ENCODE data around the gene SAMD4A. TPM values are rescaled to one million over a fixed set of nuclear protein-coding genes. Genes with fewer than 3 reads are reported as not detected.
A peak's percentile ranks its signal among the peaks of the same experiment; 100 is the strongest.

SAMD4A gene
- total and polyA plus RNA-seq, 2 experiments from 2014 or later: 7.2 to 33.0 TPM

- TF ChIP-seq EZH2phosphoT487 (IDR thresholded peaks at IDR 0.05; ENCODE audit: insufficient read depth, low read depth) (no peak), EZH2 (IDR thresholded peaks at IDR 0.05; ENCODE audit: insufficient read depth, poor library complexity, severe bottlenecking) (no peak)
- Histone ChIP-seq H3K79me2 (ENCODE audit: insufficient read depth) (peaks cover 100% of the 10 kb centered on the region), H3K4me3 (peak overlapping the region; percentile 40), H4K20me1 (ENCODE audit: insufficient read depth) (0 out of 2 replicates have a peak, but pooled peaks cover 8% of the 10 kb centered on the region), H3K27ac (peak overlapping the region; percentile 59), H3K36me3 (ENCODE audit: low read depth) (no peaks in the 10 kb centered on the region), H3K9me2 (ENCODE audit: insufficient read depth) (no peaks in the 10 kb centered on the region), H3K4me1 (ENCODE audit: insufficient read depth) (peaks cover 52% of the 10 kb centered on the region), H3F3A (ENCODE audit: insufficient read depth) (peaks cover 27% of the 10 kb centered on the region), H3K27me3 (replicated peaks; ENCODE audit: insufficient read depth) (no peaks in the 10 kb centered on the region), H3K4me2 (ENCODE audit: unreplicated experiment) (peak overlapping the region; percentile 58), H3K9me3 (ENCODE audit: low read depth) (no peaks in the 10 kb centered on the region), H3K9ac (peak overlapping the region; percentile 25; the same call in 1 of the 2 replicates), H2AFZ (no peak overlapping the region)
- peak; percentile 83 for DNase-seq
- WGBS, 2 experiments (ENCODE audit: low coverage in 1 of 2, low lambda C conversion rate in 2 of 2, missing lambda C conversion rate in 2 of 2): 35 to 38% methylated on average over 5 of the region's 5 CpGs
- in situ Hi-C loops (cut with MboI): no loop called here
These were observed 58.2 kb downstream of the SAMD4A start for GRCh38 chr14:54625112-54625511.

DNA sequence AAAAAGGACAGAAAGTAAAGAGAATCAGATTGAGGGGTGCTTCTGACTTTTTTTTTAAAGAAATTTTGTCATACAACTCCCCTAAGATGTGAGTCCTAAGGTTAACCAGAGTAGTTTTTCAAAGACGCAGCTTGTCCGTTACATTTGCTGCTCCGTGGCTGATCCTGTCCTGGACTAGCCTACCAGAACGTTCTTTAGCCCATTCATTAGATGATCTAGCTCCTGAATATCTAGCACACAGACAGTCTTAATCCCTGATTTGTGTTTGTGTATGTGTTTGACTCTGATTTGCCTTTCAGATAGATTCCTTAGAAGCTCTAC lies 60.3 kb downstream of the SAMD4A start:
- Histone ChIP-seq H3F3A (ENCODE audit: insufficient read depth) (peaks cover 27% of the 10 kb centered on the region), H3K9ac (peak overlapping the region; percentile 76), H3K27me3 (replicated peaks; ENCODE audit: insufficient read depth) (no peaks in the 10 kb centered on the region), H3K79me2 (ENCODE audit: insufficient read depth) (peaks cover 99% of the 10 kb centered on the region), H3K4me2 (ENCODE audit: unreplicated experiment) (peak overlapping the region; percentile 78), H2AFZ (peak overlapping the region; percentile 23; the same call in 1 of the 2 replicates), H3K9me3 (ENCODE audit: low read depth) (no peaks in the 10 kb centered on the region), H3K36me3 (ENCODE audit: low read depth) (no peaks in the 10 kb centered on the region), H3K4me3 (peak overlapping the region; percentile 42), H4K20me1 (ENCODE audit: insufficient read depth) (0 out of 2 replicates have a peak, but pooled peaks cover 8% of the 10 kb centered on the region), H3K27ac (peak overlapping the region; percentile 88), H3K4me1 (ENCODE audit: insufficient read depth) (peaks cover 42% of the 10 kb centered on the region), H3K9me2 (ENCODE audit: insufficient read depth) (no peaks in the 10 kb centered on the region)
- no peak for DNase-seq
- in situ Hi-C loops (cut with MboI): no loop called here
- no peak for TF ChIP-seq EZH2phosphoT487 (IDR thresholded peaks at IDR 0.05; ENCODE audit: insufficient read depth, low read depth)
- TF ChIP-seq EZH2 (IDR thresholded peaks at IDR 0.05; ENCODE audit: insufficient read depth, poor library complexity, severe bottlenecking): no peak
- WGBS, 2 experiments (ENCODE audit: low coverage in 1 of 2, low lambda C conversion rate in 2 of 2, missing lambda C conversion rate in 2 of 2): 27 to 39% methylated on average over 4 of the region's 4 CpGs

DNA sequence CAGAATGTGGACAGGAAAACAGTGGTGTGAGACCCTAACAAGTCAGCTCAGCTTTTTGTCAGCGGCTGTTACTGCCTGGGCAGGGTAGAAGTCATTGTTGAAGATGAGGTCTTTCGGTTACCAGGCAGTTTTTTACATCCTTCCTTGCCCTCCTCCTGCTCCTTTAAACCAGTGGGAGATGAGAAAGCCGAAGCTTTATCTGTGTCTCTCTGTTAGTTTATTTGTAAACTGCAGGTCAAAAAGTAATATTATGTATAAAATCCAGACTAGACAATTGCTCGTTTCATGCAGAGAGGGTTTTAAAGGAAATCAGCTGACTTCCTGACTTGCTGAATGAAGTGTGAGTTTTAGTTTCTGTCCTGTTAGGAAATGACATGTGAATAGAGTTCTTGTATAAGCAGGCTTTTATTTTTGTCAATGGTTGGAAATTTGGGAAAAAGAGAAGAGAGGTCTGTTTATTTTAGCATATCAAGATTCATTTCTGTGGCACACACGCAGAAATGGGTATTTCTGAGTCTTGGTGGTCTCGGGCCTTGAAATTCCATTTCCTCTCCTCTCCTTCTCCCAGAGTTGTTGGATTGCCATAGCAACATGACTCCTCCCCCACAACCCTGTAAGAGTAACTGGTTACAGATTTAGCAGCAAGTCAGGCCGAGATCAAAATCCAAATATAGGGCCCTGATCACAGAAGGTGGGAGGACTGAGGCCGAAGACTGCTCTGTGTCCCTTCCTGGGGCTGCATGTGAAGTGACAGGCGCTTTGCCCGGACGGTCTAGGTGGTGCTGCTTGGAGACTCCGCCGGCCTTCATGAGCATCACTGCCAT lies 60.8 kb downstream of the SAMD4A start:
- Histone ChIP-seq H3F3A (ENCODE audit: insufficient read depth) (peaks cover 27% of the 10 kb centered on the region), H3K36me3 (ENCODE audit: low read depth) (no peaks in the 10 kb centered on the region), H3K4me1 (ENCODE audit: insufficient read depth) (peaks cover 38% of the 10 kb centered on the region), H3K9ac (peak overlapping the region; percentile 76), H3K27ac (peak overlapping the region; percentile 88), H3K4me2 (ENCODE audit: unreplicated experiment) (peak overlapping the region; percentile 78), H2AFZ (peak overlapping the region; percentile 23; the same call in 1 of the 2 replicates), H3K9me3 (ENCODE audit: low read depth) (no peaks in the 10 kb centered on the region), H3K27me3 (replicated peaks; ENCODE audit: insufficient read depth) (no peaks in the 10 kb centered on the region), H3K4me3 (peak overlapping the region; percentile 42), H3K79me2 (ENCODE audit: insufficient read depth) (peaks cover 99% of the 10 kb centered on the region), H3K9me2 (ENCODE audit: insufficient read depth) (no peaks in the 10 kb centered on the region), H4K20me1 (ENCODE audit: insufficient read depth) (0 out of 2 replicates have a peak, but pooled peaks cover 8% of the 10 kb centered on the region)
- DNase-seq: peak; percentile 77
- in situ Hi-C loops (cut with MboI): no loop called here
- WGBS, 2 experiments (ENCODE audit: low coverage in 1 of 2, low lambda C conversion rate in 2 of 2, missing lambda C conversion rate in 2 of 2): 34 to 43% methylated on average over 13 of the region's 13 CpGs
- TF ChIP-seq EZH2 (IDR thresholded peaks at IDR 0.05; ENCODE audit: insufficient read depth, poor library complexity, severe bottlenecking): no peak
- no peak for TF ChIP-seq EZH2phosphoT487 (IDR thresholded peaks at IDR 0.05; ENCODE audit: insufficient read depth, low read depth)

DNA sequence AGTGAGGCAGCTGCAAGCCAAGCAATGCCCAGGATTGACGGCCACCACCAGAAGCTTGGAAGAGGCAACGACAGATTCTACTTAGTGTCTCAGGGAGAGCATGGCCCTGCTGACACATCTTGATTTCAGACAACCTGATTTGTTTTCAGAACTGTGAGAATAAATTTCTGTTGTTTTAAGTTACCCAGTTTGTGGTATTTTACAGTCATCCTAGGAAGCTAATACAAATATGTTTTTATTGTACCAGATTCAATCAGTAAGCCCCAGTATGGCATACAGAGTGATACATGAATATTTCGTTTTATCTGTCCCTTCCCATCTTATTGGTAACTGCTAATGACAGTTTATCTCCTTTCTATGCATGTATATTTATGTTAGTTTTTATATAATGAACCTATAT lies 62.3 kb downstream of the SAMD4A start:
- Histone ChIP-seq H4K20me1 (ENCODE audit: insufficient read depth) (0 out of 2 replicates have a peak, but pooled peaks cover 8% of the 10 kb centered on the region), H3K79me2 (ENCODE audit: insufficient read depth) (peaks cover 99% of the 10 kb centered on the region)
- WGBS, 2 experiments (ENCODE audit: low coverage in 1 of 2, low lambda C conversion rate in 2 of 2, missing lambda C conversion rate in 2 of 2): 85 to 92% methylated on average over 3 of the region's 3 CpGs

More for the DNA sequence above, 62.3 kb downstream of the SAMD4A start:
- no peaks in the 10 kb centered on the region for H3K27me3 ChIP-seq (replicated peaks; ENCODE audit: insufficient read depth)
- H3K27ac ChIP-seq: no peak overlapping the region
- H3F3A ChIP-seq (ENCODE audit: insufficient read depth): peaks cover 27% of the 10 kb centered on the region
- no peak overlapping the region for H3K4me2 ChIP-seq (ENCODE audit: unreplicated experiment)
- in situ Hi-C loops (cut with MboI): no loop called here
- no peak overlapping the region for H2AFZ ChIP-seq
- peaks cover 38% of the 10 kb centered on the region for H3K4me1 ChIP-seq (ENCODE audit: insufficient read depth)
- no peak for DNase-seq
- no peak overlapping the region for H3K4me3 ChIP-seq
- no peaks in the 10 kb centered on the region for H3K9me3 ChIP-seq (ENCODE audit: low read depth)
- no peaks in the 10 kb centered on the region for H3K9me2 ChIP-seq (ENCODE audit: insufficient read depth)
- TF ChIP-seq EZH2 (IDR thresholded peaks at IDR 0.05; ENCODE audit: insufficient read depth, poor library complexity, severe bottlenecking) (no peak), EZH2phosphoT487 (IDR thresholded peaks at IDR 0.05; ENCODE audit: insufficient read depth, low read depth) (no peak)
- no peak overlapping the region for H3K9ac ChIP-seq
- H3K36me3 ChIP-seq (ENCODE audit: low read depth): no peaks in the 10 kb centered on the region
